Measurements from ENCODE around the gene LFNG.
"Not testable (repeated sequence)": the region's sequence is repeated elsewhere in the genome, so short reads cannot be mapped to it uniquely, and the experiment has no call there.

- TF ChIP-seq DLX4 (CRISPR knock-in tag; IDR thresholded peaks at IDR 0.05); KDM4B (IDR thresholded peaks at IDR 0.05; ENCODE audit: borderline replicate concordance in 2 of 2, low read depth in 1 of 2); ZBTB5 (IDR thresholded peaks at IDR 0.05); SREBF2 (CRISPR knock-in tag; IDR thresholded peaks at IDR 0.05); ATF4 (CRISPR knock-in tag; IDR thresholded peaks at IDR 0.05); RBM25 (IDR thresholded peaks at IDR 0.05; ENCODE audit: low read depth, low read length, severe bottlenecking): not testable (repeated sequence)
Observed at GRCh38 chr7:2563955-2564354, 44.4 kb downstream of the LFNG start.
